Psoas muscle (tissue), 8 donors: Measurements from ENCODE around the gene KIAA1217. TPM values are rescaled to one million over a fixed set of nuclear protein-coding genes. Genes with fewer than 3 reads are reported as not detected.

Experiments
- ATAC-seq, 4 donors: fragments of 200-7000 bp; cut with Tn5 transposase; one replicate each; pipeline ENCODE4 v1.9.1; 2020; ENCODE audit warnings: moderate library complexity in 3 of 4, mild to moderate bottlenecking in 2 of 4
- DNase-seq, 2 donors: peaks; one replicate each; pipeline ENCODE4 v3.0.0-alpha.2; 2020
- H3K27ac ChIP-seq: fragments of 200-600 bp; one replicate; pipeline ENCODE4 v1.8.0; 2022
- H3K27me3 ChIP-seq, 3 donors: fragments of 200-600 bp in 1 of 3; one replicate each; pipeline versions ENCODE4 v1.6.1 to v1.8.0; 2013 to 2022; ENCODE audit warnings: low read length in 2 of 3, mild to moderate bottlenecking in 2 of 3, moderate library complexity in 1 of 3; ENCODE audit not compliant: insufficient read depth in 3 of 3
- H3K36me3 ChIP-seq, 2 donors: fragments of 200-600 bp in 1 of 2; one replicate each; pipeline versions ENCODE4 v1.6.1 to v1.8.0; 2013 to 2022; ENCODE audit warnings: low read depth in 1 of 2, mild to moderate bottlenecking in 1 of 2, moderate library complexity in 1 of 2; ENCODE audit not compliant: insufficient read depth in 1 of 2
- H3K4me1 ChIP-seq: fragments of 200-600 bp; one replicate; pipeline ENCODE4 v1.8.0; 2022
- H3K4me3 ChIP-seq: fragments of 200-600 bp; one replicate; pipeline ENCODE4 v1.8.0; 2022; ENCODE audit warnings: mild to moderate bottlenecking
- H3K9me3 ChIP-seq: fragments of 200-600 bp; one replicate; pipeline ENCODE4 v1.8.0; 2022
- WGBS, 3 donors: extraction: QIAGEN DNeasy Blood & Tissue Kit; methylation state at CpG; one replicate each; pipeline versions ENCODE4 v1.1.6 to v1.1.7; 2013; 5-methylcytosine and 5-hydroxymethylcytosine counted together
- intact Hi-C, 2 donors: fragments of 100-400 bp; cut with DNase I; formaldehyde crosslinking; loops; one replicate each; pipeline versions ENCODE4 v1.11.0 to v1.14.2; 2022
- polyA plus RNA-seq, 3 donors: library from polyadenylated mRNA; stranded (reverse); fragments of 200-250 nt; gene quantifications; one replicate each; pipeline ENCODE4 v1.2.3, GENCODE V29; 2013
- total RNA-seq, 4 donors: library from RNA; stranded (reverse); fragmentation: NEBNext Ultra II Directional in 2 of 4; extraction: Animal tissue kit (Norgen Biotek cat#: 25700) in 2 of 4; gene quantifications; one replicate each; pipeline versions ENCODE4 v1.2.1 to v1.2.4, GENCODE V29; 2021 to 2023
- TF ChIP-seq, protein P1 (sequence below): fragments of 200-600 bp; IDR thresholded peaks from one replicate; pipeline ENCODE4 v1.8.0; 2022; ENCODE audit warnings: antibody characterized with exemption
- donor health status: healthy with polysubstance abuse.
- donor health status: DM: no; HTN: no; CAD: no; lungs with moderate emphysema.
- donor health status: Bipolar disorder and iron deficiency.
- donor health status: healthy.
- donor health status: DM: yes; HTN: yes; CAD: no.
- donor health status: DM: no; HTN: no; CAD: no.
- donor health status: DM: no; HTN: no; CAD: no.
- donor health status: DM: yes; HTN: yes; CAD: no.

The KIAA1217 gene
- total and polyA plus RNA-seq, 7 donors, result 8.9 to 169 (median 65.9) TPM

DNA sequence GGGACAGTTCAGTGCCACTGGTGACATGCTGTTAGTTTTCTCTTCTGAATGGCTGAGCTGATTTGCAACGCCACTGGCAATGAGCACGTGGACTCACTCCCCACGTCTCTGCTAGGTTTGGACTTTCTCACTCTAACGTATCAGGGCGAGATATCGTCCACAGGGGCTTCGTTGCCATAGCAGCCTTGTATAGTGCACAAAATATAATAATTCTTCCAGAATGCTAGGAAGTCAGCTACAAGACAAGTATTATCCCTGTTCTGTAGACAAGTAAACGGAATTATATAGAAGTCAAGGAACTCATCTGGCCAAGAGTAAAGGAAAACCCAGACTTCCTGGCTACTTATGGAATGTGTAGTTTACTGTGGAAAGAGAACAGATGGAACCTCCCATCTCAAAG lies 288.0 kb downstream of the KIAA1217 start:
- intact Hi-C loops, result no loop called here
- Histone ChIP-seq H3K9me3 (no peaks in the 10 kb centered on the region), H3K36me3 (peaks cover 0 to 69% of the 10 kb centered on the region in 2 donors), H3K4me3 (no peak overlapping the region), H3K4me1 (no peaks in the 10 kb centered on the region), H3K27ac (no peak overlapping the region), H3K27me3 (no peaks in the 10 kb centered on the region)
- ATAC-seq (no peak), DNase-seq (no peak)
- WGBS, 3 donors, result 64 to 83% (median 75%) methylated on average over 8 of the region's 8 CpGs
- TF ChIP-seq, protein P1, sequence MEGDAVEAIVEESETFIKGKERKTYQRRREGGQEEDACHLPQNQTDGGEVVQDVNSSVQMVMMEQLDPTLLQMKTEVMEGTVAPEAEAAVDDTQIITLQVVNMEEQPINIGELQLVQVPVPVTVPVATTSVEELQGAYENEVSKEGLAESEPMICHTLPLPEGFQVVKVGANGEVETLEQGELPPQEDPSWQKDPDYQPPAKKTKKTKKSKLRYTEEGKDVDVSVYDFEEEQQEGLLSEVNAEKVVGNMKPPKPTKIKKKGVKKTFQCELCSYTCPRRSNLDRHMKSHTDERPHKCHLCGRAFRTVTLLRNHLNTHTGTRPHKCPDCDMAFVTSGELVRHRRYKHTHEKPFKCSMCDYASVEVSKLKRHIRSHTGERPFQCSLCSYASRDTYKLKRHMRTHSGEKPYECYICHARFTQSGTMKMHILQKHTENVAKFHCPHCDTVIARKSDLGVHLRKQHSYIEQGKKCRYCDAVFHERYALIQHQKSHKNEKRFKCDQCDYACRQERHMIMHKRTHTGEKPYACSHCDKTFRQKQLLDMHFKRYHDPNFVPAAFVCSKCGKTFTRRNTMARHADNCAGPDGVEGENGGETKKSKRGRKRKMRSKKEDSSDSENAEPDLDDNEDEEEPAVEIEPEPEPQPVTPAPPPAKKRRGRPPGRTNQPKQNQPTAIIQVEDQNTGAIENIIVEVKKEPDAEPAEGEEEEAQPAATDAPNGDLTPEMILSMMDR, result no peak

DNA sequence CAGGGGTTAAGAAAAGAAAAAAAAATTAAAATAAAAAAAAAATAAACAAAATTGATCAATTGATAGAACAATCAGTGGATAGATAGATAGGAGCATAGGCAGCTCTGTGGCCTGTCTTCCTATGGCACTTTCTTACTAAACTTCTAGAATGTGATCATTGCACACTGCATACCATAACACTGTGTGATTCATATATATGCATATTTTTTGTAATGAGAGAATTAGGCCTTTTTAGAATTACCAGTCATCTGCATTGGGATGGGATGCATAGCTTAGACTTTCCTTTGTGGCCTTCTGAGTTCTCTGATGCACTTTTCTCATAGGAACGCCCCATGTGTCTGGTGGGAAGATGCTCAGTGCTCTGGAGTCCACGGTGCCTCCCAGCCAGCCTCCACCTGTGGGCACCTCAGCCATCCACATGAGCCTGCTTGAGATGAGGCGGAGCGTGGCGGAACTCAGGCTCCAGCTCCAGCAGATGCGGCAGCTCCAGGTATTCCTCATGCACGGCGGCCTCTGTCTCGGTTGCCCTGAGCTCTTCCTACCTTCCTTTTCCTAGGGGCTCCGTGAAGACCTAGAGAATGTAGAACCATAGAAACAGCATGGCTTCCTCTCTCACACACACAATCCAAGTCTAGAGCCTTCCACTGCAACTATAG lies 292.2 kb downstream of the KIAA1217 start:
- 91 to 99% (median 92%) methylated on average over 10 of the region's 10 CpGs for WGBS, 3 donors

DNA sequence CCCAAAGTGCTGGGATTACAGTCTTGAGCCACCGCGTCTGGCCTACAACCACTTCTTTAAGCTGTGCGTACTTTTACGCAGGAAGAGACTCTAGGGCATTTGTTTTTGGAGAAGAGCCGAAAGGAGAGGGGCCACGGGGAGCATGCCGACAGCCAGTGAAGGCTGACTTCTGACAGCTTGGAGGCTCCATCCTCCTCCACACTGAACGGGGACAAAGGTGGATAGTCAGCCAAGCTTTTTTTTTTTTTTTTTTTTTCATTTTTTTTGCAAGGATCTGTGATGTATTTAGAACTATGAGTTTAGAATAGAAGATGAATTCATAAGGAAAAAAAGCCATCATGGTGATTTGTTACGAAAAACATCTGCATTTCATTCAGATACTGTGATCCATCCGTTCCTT lies 293.1 kb downstream of the KIAA1217 start:
- ATAC-seq (no peak), DNase-seq (no peak)
- H3K4me1 ChIP-seq, result no peaks in the 10 kb centered on the region
- no peak overlapping the region for H3K4me3 ChIP-seq
- no peak overlapping the region for H3K27ac ChIP-seq
- intact Hi-C loops, result loop anchor here in 1 of 2 donors (5.0 kb wide), 1 partner anchor 285 kb away; no protein-coding TSS in a partner anchor
- H3K9me3 ChIP-seq, result no peaks in the 10 kb centered on the region
- TF ChIP-seq, protein P1, result no peak
- H3K27me3 ChIP-seq, result no peaks in the 10 kb centered on the region
- 90 to 92% (median 91%) methylated on average over 10 of the region's 10 CpGs for WGBS, 3 donors
- peaks cover 2 to 69% of the 10 kb centered on the region in 2 donors for H3K36me3 ChIP-seq

More for the DNA sequence above, 292.2 kb downstream of the KIAA1217 start:
- TF ChIP-seq, protein P1, result no peak
- no peak for ATAC-seq
- intact Hi-C loops, result loop anchor here in 1 of 2 donors (5.0 kb wide), 1 partner anchor 284 kb away; no protein-coding TSS in a partner anchor
- Histone ChIP-seq H3K27ac (no peak overlapping the region), H3K36me3 (peaks cover 2 to 70% of the 10 kb centered on the region in 2 donors), H3K4me1 (no peaks in the 10 kb centered on the region), H3K9me3 (no peaks in the 10 kb centered on the region), H3K4me3 (no peak overlapping the region), H3K27me3 (no peaks in the 10 kb centered on the region)
- no peak for DNase-seq

DNA sequence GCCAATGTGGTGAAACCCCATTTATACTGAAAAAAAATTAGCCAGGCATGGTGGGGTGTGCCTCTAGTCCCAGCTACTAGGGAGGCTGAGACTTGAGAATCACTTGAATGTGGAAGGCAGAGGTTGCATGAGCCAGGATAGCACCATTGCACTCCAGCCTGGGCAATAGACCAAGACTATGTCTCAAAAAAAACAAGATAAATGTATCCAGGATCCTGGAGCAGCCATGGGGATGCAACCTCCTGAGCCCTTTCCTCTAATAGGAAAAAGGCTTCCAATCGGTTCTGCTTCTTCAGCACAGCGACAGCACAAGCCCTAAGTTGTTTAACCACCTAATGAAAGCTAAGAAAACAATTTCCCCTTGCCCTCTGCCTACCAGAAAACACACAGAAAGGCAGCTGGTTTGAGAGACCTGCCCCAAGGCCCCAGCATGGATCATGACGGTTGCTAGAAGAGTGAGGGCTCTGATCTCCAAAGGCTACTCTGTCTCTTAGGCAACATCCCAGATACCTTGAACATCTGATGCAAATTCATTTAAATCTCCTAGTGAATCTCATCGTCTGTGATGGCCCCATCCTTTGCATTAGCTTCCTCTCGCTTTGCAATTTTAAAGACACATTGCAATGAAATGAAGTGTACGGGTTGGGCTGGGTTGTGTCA lies 294.0 kb downstream of the KIAA1217 start:
- H3K4me1 ChIP-seq, result no peaks in the 10 kb centered on the region
- H3K27ac ChIP-seq, result no peak overlapping the region
- DNase-seq, result no peak
- intact Hi-C loops, result loop anchor here in 1 of 2 donors (5.0 kb wide), 1 partner anchor 286 kb away; no protein-coding TSS in a partner anchor
- H3K9me3 ChIP-seq, result no peaks in the 10 kb centered on the region
- TF ChIP-seq, protein P1, result no peak
- 71 to 80% (median 76%) methylated on average over 6 of the region's 6 CpGs for WGBS, 3 donors
- H3K4me3 ChIP-seq, result no peak overlapping the region
- no peak for ATAC-seq
- H3K27me3 ChIP-seq, result no peaks in the 10 kb centered on the region
- H3K36me3 ChIP-seq, result peaks cover 2 to 70% of the 10 kb centered on the region in 2 donors
